Thoracic aorta (tissue), 2 donors: ENCODE data around the gene GSG1L2. TPM values are rescaled to one million over a fixed set of nuclear protein-coding genes. Genes with fewer than 3 reads are reported as not detected.

ENCODE experiments used
- ATAC-seq: fragments of 150-250 bp; one replicate; pipeline ENCODE4 v1.8.0; 2017; ENCODE audit warnings: low read depth; ENCODE audit not compliant: insufficient number of reproducible peaks, low FRiP score
- DNase-seq: peaks from one replicate; pipeline ENCODE4 v3.0.0-alpha.2; 2020; ENCODE audit warnings: low spot score
- H3K27ac ChIP-seq, 2 donors: fragments of 200-600 bp; sonication (generic); 1 replicate in 1 of 2; 2 replicates in 1 of 2; pipeline ENCODE4 v1.5.1; 2016; ENCODE audit warnings: mild to moderate bottlenecking in 2 of 2, moderate library complexity in 2 of 2
- H3K27me3 ChIP-seq: fragments of 200-600 bp; sonication (generic); replicated peaks from 2 replicates; pipeline ENCODE4 v1.6.0; 2016; ENCODE audit warnings: mild to moderate bottlenecking; ENCODE audit not compliant: insufficient read depth
- H3K36me3 ChIP-seq: fragments of 200-600 bp; sonication (generic); one replicate; pipeline ENCODE4 v1.5.1; 2016
- H3K4me1 ChIP-seq, 2 donors: fragments of 200-600 bp; sonication (generic); 1 replicate in 1 of 2; 2 replicates in 1 of 2; pipeline versions ENCODE4 v1.5.1 to v1.6.0; 2016; ENCODE audit warnings: low read depth in 2 of 2, mild to moderate bottlenecking in 1 of 2; ENCODE audit not compliant: control insufficient read depth in 1 of 2
- H3K4me3 ChIP-seq: fragments of 200-600 bp; sonication (generic); 2 replicates; pipeline ENCODE4 v1.5.1; 2016; ENCODE audit warnings: mild to moderate bottlenecking
- H3K9me3 ChIP-seq: fragments of 200-600 bp; sonication (generic); 2 replicates; pipeline ENCODE4 v1.5.1; 2016
- total RNA-seq, 2 donors: library from RNA; depleted of rRNA; stranded (reverse); fragments of >200 nt; gene quantifications; one replicate each; pipeline versions ENCODE4 v1.1.0 to v1.2.3, GENCODE V29; 2016
- TF ChIP-seq, protein P1 (sequence below): fragments of 200-600 bp; sonication (generic); IDR thresholded peaks from one replicate; pipeline ENCODE4 v1.5.1; 2019; ENCODE audit warnings: antibody characterized with exemption

GSG1L2 gene
- total RNA-seq, 2 donors from 2014 or later = not detected

DNA sequence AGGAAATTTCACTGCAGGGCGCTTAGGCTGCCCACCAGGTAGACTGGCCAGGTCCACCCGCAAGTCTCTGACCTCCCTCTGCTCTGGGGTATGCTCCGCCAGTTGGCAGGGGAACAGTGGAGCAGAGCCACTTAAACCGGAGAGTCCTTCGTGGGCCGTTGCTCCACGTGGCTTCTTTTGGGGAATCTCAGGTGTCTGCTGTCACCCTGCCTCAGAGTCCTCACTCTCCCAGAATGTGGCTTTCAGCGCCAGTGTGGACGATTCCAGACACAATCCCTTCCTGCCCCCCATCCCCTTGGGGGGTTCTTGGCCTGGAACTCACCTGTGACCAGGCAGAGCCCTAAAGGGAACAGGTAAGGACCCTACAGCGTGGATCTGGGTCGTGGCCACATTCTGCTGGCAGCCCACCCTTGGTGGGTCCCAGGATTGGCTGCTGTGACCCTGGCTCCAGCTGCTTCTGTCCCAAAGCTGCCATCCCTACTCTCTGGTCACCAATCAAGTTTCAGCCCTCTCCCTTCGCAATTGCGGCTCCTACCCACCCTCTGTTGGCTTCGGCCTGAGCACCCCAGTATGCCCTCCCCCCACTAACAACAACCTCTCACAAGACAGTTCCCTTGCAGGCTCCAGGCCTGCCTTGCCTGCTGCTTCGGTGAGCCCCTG, 52.7 kb downstream of the GSG1L2 start:
- ATAC-seq (no peak), DNase-seq (no peak)
- no peaks in the 10 kb centered on the region for H3K36me3 ChIP-seq
- no peak overlapping the region for H3K4me3 ChIP-seq
- no peaks in the 10 kb centered on the region for H3K4me1 ChIP-seq
- no peak overlapping the region for H3K27ac ChIP-seq
- TF ChIP-seq, protein P1, sequence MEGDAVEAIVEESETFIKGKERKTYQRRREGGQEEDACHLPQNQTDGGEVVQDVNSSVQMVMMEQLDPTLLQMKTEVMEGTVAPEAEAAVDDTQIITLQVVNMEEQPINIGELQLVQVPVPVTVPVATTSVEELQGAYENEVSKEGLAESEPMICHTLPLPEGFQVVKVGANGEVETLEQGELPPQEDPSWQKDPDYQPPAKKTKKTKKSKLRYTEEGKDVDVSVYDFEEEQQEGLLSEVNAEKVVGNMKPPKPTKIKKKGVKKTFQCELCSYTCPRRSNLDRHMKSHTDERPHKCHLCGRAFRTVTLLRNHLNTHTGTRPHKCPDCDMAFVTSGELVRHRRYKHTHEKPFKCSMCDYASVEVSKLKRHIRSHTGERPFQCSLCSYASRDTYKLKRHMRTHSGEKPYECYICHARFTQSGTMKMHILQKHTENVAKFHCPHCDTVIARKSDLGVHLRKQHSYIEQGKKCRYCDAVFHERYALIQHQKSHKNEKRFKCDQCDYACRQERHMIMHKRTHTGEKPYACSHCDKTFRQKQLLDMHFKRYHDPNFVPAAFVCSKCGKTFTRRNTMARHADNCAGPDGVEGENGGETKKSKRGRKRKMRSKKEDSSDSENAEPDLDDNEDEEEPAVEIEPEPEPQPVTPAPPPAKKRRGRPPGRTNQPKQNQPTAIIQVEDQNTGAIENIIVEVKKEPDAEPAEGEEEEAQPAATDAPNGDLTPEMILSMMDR = no peak
- no peaks in the 10 kb centered on the region for H3K9me3 ChIP-seq
- no peaks in the 10 kb centered on the region for H3K27me3 ChIP-seq

DNA sequence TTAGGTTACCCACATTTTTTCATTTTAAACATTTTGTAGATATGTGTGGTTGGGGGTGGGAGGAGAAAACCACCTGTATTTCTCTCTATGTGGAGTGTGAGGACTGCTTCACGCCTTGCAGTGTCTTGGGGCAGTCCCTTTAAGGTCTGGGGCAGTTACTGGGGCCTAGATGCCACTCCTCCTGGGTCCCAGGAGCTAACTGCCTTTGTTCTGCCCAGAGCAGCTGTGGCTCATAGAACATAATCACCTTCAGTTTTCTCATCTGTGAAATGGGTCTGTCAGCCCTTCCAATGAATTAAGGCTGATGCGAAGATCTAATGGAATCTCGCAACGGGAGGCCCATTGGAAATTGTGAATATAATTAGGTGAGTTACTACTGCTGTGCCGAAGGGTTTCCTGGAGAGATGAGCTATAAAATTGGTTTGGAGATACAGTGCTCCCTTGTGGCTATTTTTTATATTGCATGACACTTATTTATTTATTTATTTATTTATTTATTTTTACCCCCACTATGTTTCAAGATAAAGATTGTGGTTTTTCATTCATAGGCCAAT, 53.4 kb downstream of the GSG1L2 start:
- Histone ChIP-seq H3K27ac (no peak overlapping the region), H3K27me3 (no peaks in the 10 kb centered on the region), H3K4me3 (no peak overlapping the region), H3K4me1 (no peaks in the 10 kb centered on the region), H3K36me3 (no peaks in the 10 kb centered on the region), H3K9me3 (no peaks in the 10 kb centered on the region)
- no peak for ATAC-seq
- DNase-seq = no peak
- TF ChIP-seq, protein P1 = peak; percentile 46

DNA sequence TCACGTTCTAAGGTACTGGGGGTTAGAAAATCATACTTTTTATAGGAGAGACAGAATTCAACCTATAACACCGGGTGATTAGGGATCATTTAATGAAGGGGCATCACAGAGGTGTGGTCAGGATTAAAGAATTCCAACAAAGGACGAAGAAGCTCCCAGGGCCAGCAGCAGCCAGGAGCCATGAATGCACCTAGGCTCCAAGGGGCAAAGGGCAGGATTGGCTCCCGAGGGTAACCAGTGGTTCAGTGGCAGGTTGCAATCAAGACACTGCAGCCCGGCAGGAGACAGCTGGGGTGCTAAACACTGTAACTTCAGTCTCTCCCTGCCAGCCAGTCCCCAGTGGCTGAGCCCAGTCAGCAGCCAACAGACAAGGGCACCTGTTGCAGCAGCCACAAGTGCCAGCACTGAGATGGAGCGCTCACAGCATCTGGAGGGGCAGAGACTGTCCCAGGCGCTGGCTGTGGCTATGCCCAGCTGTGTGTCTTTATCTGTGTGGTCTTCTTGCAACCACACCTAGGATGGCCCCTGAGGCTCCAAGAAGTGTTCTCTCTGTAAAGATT, 54.4 kb downstream of the GSG1L2 start:
- TF ChIP-seq, protein P1 = no peak
- H3K9me3 ChIP-seq = no peaks in the 10 kb centered on the region
- DNase-seq (no peak), ATAC-seq (no peak)
- H3K27me3 ChIP-seq = no peaks in the 10 kb centered on the region
- no peaks in the 10 kb centered on the region for H3K36me3 ChIP-seq
- no peaks in the 10 kb centered on the region for H3K4me1 ChIP-seq
- H3K4me3 ChIP-seq = no peak overlapping the region
- no peak overlapping the region for H3K27ac ChIP-seq

DNA sequence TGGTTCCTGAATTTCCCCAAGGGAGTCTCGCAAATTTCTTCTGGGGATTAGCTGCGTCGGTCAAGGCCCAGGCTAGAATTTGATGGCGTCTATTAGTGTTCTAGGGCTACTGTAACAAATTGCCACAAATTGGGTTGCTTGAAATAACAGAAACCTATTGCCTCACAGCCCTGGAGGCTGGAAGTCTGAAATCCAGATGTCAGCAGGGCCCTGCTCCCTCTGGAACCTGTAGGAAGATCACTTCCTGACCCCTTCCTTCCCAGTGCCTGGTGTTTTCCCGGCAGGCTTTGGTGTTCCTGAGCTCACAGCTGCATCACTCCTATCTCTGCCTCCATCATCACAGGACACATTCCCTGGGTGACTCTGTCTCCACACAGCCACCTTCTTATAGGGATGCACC, 54.9 kb downstream of the GSG1L2 start:
- Histone ChIP-seq H3K27me3 (no peaks in the 10 kb centered on the region), H3K4me3 (no peak overlapping the region), H3K27ac (no peak overlapping the region), H3K4me1 (no peaks in the 10 kb centered on the region), H3K36me3 (no peaks in the 10 kb centered on the region), H3K9me3 (no peaks in the 10 kb centered on the region)
- DNase-seq = no peak
- no peak for ATAC-seq
- TF ChIP-seq, protein P1 = no peak

DNA sequence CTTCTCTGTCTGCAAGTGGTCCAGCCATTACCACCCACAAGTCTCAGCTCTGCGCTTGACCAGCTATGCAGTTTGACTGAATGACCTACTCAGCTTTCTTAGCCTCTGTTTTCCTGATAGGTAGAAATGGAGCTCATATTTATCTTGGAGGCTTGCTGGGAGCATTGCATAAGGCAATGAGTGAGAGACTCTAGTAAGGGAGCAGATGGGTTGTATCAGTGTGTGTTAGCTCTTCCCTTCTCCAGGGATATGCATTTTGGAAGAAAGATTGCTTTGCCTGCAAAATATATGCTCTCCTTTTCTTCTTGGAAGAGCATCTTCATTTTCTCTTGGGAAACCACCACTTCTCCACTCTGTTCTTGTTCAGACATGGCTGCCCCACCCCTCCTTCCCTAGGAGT, 56.6 kb downstream of the GSG1L2 start:
- H3K36me3 ChIP-seq = no peaks in the 10 kb centered on the region
- no peak for ATAC-seq
- no peaks in the 10 kb centered on the region for H3K9me3 ChIP-seq
- DNase-seq = no peak
- no peak overlapping the region for H3K27ac ChIP-seq
- TF ChIP-seq, protein P1 = no peak
- no peaks in the 10 kb centered on the region for H3K27me3 ChIP-seq
- H3K4me3 ChIP-seq = no peak overlapping the region
- no peaks in the 10 kb centered on the region for H3K4me1 ChIP-seq
